Measurements from ENCODE around the gene GSTT4. TPM values are rescaled to one million over a fixed set of nuclear protein-coding genes. Genes with fewer than 3 reads are reported as not detected.

GSTT4 gene
- not detected in 2 replicates for polyA plus RNA-seq (2011; rRNA removed)
- not detected in 2 replicates for polyA plus RNA-seq (2012; cell fraction: cytosol; rRNA removed)
- not detected in 2 replicates for polyA plus RNA-seq (2012; cell fraction: nucleus; rRNA removed)
- not detected in 3 replicates for polyA plus RNA-seq (2017; fragmentation: RNase III; extraction: RNeasy Plus Mini Kit Qiagen cat#74134 plus additional on column Dnase treatment)
- polyA minus RNA-seq (2011; rRNA and poly(A)+ RNA removed), result not detected in 2 replicates

DNA sequence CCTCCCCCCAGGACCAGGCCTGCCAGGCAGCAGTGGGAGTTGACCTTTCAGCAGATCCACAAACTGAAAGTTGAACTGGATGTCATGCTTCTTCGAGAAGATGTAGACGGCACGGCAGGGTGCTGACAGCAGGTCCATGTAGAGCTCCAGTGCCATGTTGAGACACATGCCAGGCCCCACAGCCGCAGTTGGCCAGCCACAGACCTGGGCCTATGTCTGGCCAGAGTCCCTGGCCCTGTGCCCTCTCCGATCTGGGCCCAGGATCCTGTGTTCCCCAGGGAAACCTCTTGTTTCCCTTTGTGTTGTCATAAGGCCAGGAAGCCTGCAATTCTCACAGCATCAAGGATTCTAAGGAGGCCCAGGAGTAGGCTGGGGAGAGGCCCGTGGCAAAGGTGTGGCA, at the start of gene GSTT4:
Gene GSTT4, minus strand, starts transcription at position 253 of the 400 bp plus-strand sequence. Its CDS starts 97 bp downstream, at position 156.
- DNase-seq (ENCODE audit: low read depth in 1 of 2, low spot score in 1 of 2) (no peak), FAIRE-seq (no peak), ATAC-seq (no peak)
- ChIA-PET CTCF (interaction anchor here (2.0 kb wide), 1 partner anchor 184 kb away, joined by 5 read pairs; no protein-coding TSS in a partner anchor), POLR2A (no interaction called here)
- Histone ChIP-seq H3K4me2 (no peak within 1 kb of the TSS), H3K4me3 (no peak within 1 kb of the TSS), H3K9me3 (no peaks in the 10 kb centered on the region), H3K4me1 (no peaks in the 10 kb centered on the region), H3K27ac (no peak within 1 kb of the TSS)
- WGBS (ENCODE audit: missing lambda C conversion rate), result 63% methylated on average over 4 of the region's 6 CpGs
- no peak for TF ChIP-seq MAX (IDR thresholded peaks at IDR 0.05)
- no peak for TF ChIP-seq MAFK (IDR thresholded peaks at IDR 0.05; ENCODE audit: partially characterized antibody)
- TF ChIP-seq, protein P1, sequence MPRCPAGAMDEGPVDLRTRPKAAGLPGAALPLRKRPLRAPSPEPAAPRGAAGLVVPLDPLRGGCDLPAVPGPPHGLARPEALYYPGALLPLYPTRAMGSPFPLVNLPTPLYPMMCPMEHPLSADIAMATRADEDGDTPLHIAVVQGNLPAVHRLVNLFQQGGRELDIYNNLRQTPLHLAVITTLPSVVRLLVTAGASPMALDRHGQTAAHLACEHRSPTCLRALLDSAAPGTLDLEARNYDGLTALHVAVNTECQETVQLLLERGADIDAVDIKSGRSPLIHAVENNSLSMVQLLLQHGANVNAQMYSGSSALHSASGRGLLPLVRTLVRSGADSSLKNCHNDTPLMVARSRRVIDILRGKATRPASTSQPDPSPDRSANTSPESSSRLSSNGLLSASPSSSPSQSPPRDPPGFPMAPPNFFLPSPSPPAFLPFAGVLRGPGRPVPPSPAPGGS (IDR thresholded peaks at IDR 0.05), result no peak
- TF ChIP-seq ESRRA (IDR thresholded peaks at IDR 0.05; ENCODE audit: borderline replicate concordance, low read length), result no peak
- TF ChIP-seq CHD4 (IDR thresholded peaks at IDR 0.05; ENCODE audit: borderline replicate concordance), result no peak
- TF ChIP-seq PHF8 (IDR thresholded peaks at IDR 0.05; ENCODE audit: borderline replicate concordance, low read depth), result no peak
- TF ChIP-seq CHD2 (IDR thresholded peaks at IDR 0.05; ENCODE audit: low read length, partially characterized antibody), result no peak
- TF ChIP-seq HOXB13 (CRISPR knock-in tag; IDR thresholded peaks at IDR 0.05; ENCODE audit: low read depth), result no peak
- TF ChIP-seq KDM1A (IDR thresholded peaks at IDR 0.05; ENCODE audit: low read depth), result no peak
- TF ChIP-seq, protein P2, sequence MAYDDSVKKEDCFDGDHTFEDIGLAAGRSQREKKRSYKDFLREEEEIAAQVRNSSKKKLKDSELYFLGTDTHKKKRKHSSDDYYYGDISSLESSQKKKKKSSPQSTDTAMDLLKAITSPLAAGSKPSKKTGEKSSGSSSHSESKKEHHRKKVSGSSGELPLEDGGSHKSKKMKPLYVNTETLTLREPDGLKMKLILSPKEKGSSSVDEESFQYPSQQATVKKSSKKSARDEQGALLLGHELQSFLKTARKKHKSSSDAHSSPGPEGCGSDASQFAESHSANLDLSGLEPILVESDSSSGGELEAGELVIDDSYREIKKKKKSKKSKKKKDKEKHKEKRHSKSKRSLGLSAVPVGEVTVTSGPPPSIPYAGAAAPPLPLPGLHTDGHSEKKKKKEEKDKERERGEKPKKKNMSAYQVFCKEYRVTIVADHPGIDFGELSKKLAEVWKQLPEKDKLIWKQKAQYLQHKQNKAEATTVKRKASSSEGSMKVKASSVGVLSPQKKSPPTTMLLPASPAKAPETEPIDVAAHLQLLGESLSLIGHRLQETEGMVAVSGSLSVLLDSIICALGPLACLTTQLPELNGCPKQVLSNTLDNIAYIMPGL (CRISPR knock-in tag; IDR thresholded peaks at IDR 0.05; ENCODE audit: borderline replicate concordance), result no peak
- TF ChIP-seq RFX5 (IDR thresholded peaks at IDR 0.05), result no peak
- TF ChIP-seq, protein P3, sequence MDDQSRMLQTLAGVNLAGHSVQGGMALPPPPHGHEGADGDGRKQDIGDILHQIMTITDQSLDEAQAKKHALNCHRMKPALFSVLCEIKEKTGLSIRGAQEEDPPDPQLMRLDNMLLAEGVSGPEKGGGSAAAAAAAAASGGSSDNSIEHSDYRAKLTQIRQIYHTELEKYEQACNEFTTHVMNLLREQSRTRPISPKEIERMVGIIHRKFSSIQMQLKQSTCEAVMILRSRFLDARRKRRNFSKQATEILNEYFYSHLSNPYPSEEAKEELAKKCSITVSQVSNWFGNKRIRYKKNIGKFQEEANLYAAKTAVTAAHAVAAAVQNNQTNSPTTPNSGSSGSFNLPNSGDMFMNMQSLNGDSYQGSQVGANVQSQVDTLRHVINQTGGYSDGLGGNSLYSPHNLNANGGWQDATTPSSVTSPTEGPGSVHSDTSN (IDR thresholded peaks at IDR 0.05), result no peak
- no peak for TF ChIP-seq MAZ (IDR thresholded peaks at IDR 0.05; ENCODE audit: borderline replicate concordance, low read depth, low read length)
- TF ChIP-seq EP300 (IDR thresholded peaks at IDR 0.05), result no peak
- no peak for TF ChIP-seq E2F6 (IDR thresholded peaks at IDR 0.05; ENCODE audit: borderline replicate concordance, low read depth)
- no peak for TF ChIP-seq RARB (CRISPR knock-in tag; IDR thresholded peaks at IDR 0.05)
- TF ChIP-seq BHLHE40 (IDR thresholded peaks at IDR 0.05; ENCODE audit: low read depth, low read length), result no peak
- no peak for TF ChIP-seq CBX8 (IDR thresholded peaks at IDR 0.05)
- no peak for TF ChIP-seq ZSCAN20 (CRISPR knock-in tag; IDR thresholded peaks at IDR 0.05)

- TF ChIP-seq, protein P4, sequence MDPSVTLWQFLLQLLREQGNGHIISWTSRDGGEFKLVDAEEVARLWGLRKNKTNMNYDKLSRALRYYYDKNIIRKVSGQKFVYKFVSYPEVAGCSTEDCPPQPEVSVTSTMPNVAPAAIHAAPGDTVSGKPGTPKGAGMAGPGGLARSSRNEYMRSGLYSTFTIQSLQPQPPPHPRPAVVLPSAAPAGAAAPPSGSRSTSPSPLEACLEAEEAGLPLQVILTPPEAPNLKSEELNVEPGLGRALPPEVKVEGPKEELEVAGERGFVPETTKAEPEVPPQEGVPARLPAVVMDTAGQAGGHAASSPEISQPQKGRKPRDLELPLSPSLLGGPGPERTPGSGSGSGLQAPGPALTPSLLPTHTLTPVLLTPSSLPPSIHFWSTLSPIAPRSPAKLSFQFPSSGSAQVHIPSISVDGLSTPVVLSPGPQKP (IDR thresholded peaks at IDR 0.05; ENCODE audit: low read depth, low read length), result no peak
- TF ChIP-seq JUNB (IDR thresholded peaks at IDR 0.05) (no peak), POLR2AphosphoS2 (conservative IDR thresholded peaks at IDR 0.05; ENCODE audit: low read length) (no peak), KDM1A (IDR thresholded peaks at IDR 0.05; ENCODE audit: low read depth) (no peak), USF2 (IDR thresholded peaks at IDR 0.05) (no peak), HEYL (CRISPR knock-in tag; IDR thresholded peaks at IDR 0.05) (no peak), SMC3 (IDR thresholded peaks at IDR 0.05) (no peak), CHD4 (IDR thresholded peaks at IDR 0.05; ENCODE audit: borderline replicate concordance) (no peak), ZSCAN20 (CRISPR knock-in tag; IDR thresholded peaks at IDR 0.05) (no peak), BHLHE40 (IDR thresholded peaks at IDR 0.05; ENCODE audit: low read depth, low read length) (no peak), ZNF302 (CRISPR knock-in tag; IDR thresholded peaks at IDR 0.05) (no peak), EHF (CRISPR knock-in tag; IDR thresholded peaks at IDR 0.05) (no peak)
- TF ChIP-seq, protein P1 (IDR thresholded peaks at IDR 0.05), result no peak
- Histone ChIP-seq H3K4me2 (no peak overlapping the region), H3K4me3 (no peak overlapping the region), H3K4me1 (no peaks in the 10 kb centered on the region), H3K27ac (no peak overlapping the region), H3K9me3 (no peaks in the 10 kb centered on the region)
- ATAC-seq (no peak), DNase-seq (ENCODE audit: low read depth in 1 of 2, low spot score in 1 of 2) (no peak), FAIRE-seq (no peak)
- POLR2A ChIA-PET, result no interaction called here
- CTCF ChIA-PET, result interaction anchor here (0.5 to 1.6 kb wide), 5 partner anchors 8 to 713 kb away, joined by 3 read pairs; no protein-coding TSS in a partner anchor
- WGBS (ENCODE audit: missing lambda C conversion rate), result 100% methylated on average over 2 of the region's 3 CpGs
Observed at GRCh38 chr22:24054356-24054755, 49.1 kb upstream of the GSTT4 start.

Measured in A549 (cell line).